BLaER1 (cell line): Measurements from ENCODE around the gene LYST.
"Not testable (repeated sequence)": the region's sequence is repeated elsewhere in the genome, so short reads cannot be mapped to it uniquely, and the experiment has no call there.

Experiments
- H3K27ac ChIP-seq: shearing (Covaris generic); formaldehyde crosslinking; 2 replicates; pipeline ENCODE4 v1.8.1; 2022
- H3K27me3 ChIP-seq: shearing (Covaris generic); formaldehyde crosslinking; 2 replicates; pipeline ENCODE4 v1.8.1; 2022
- H3K36me3 ChIP-seq: shearing (Covaris generic); formaldehyde crosslinking; 2 replicates; pipeline ENCODE4 v1.8.1; 2022
- H3K4me1 ChIP-seq: shearing (Covaris generic); formaldehyde crosslinking; 2 replicates; pipeline ENCODE4 v1.8.1; 2022
- H3K4me2 ChIP-seq: shearing (Covaris generic); formaldehyde crosslinking; 2 replicates; pipeline ENCODE4 v1.8.1; 2022
- H3K4me3 ChIP-seq: shearing (Covaris generic); formaldehyde crosslinking; 2 replicates; pipeline ENCODE4 v1.8.1; 2022
- H3K9ac ChIP-seq: shearing (Covaris generic); formaldehyde crosslinking; 2 replicates; pipeline ENCODE4 v1.8.1; 2022
- H3K9me3 ChIP-seq: shearing (Covaris generic); formaldehyde crosslinking; 2 replicates; pipeline ENCODE4 v1.8.1; 2022
- H4K20me1 ChIP-seq: shearing (Covaris generic); formaldehyde crosslinking; 2 replicates; pipeline ENCODE4 v1.8.1; 2022
- Cebpa-rat ChIP-seq: shearing (Covaris generic); IDR thresholded peaks from 2 replicates; pipeline ENCODE4 v1.8.1; 2022

The LYST gene

DNA sequence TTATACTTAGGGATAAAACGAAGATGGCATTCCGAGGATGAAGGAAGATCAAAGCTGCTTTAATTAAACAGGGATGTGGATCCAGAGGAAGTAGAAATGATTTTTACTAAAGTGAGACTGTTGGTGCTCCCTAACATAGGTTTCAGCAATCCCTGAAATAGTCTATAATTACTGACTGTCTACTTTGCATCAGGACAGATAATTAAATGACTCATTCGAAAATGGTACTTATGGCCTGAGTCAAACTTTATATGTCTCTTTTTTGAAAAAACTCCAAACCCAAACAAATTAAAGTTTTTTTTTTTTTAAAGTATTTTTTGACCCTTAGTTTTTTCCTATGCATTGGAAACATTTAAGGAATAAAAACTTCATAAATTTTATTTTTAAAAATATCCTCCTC, 90.3 kb downstream of the LYST start:
- no peaks in the 10 kb centered on the region; the same call in 1 of the 2 replicates for H3K36me3 ChIP-seq
- H3K9ac ChIP-seq, result no peak overlapping the region
- H3K27me3 ChIP-seq, result no peaks in the 10 kb centered on the region
- peaks cover 6% of the 10 kb centered on the region for H3K4me1 ChIP-seq
- H3K27ac ChIP-seq, result no peak overlapping the region
- H4K20me1 ChIP-seq, result no peaks in the 10 kb centered on the region
- H3K9me3 ChIP-seq, result no peaks in the 10 kb centered on the region
- TF ChIP-seq Cebpa-rat, result no peak
- no peak overlapping the region for H3K4me3 ChIP-seq
- H3K4me2 ChIP-seq, result no peak overlapping the region

DNA sequence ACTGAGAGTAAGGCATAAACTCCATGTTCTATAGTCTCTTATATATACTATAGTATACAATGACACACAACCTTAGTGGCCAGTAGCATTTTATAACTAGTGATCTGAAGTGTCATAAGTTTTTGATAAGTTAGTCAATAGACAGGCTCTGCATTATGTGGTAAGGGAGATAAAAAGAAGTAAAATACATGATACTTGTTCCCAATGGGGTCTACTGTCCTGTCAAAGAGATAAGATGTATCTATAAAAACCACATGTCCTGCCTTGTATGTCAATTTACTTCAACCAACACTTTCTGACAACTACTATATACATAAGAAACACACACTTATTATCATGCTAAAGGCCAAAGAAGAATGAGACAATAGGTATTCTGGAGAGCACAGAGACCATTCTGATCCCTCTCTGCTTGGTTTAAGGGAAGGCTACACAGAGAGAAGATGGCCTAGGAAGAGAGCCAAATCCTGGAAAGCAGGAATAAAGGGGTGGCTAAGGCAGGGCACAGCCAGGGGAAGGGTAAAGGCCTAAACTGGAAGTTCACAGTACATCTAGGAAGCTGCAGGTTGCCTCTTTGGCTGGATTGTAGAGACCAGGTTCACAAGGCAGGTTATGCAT, 91.4 kb downstream of the LYST start:
- H3K36me3 ChIP-seq, result no peaks in the 10 kb centered on the region; the same call in 1 of the 2 replicates
- no peak overlapping the region for H3K4me3 ChIP-seq
- H3K27me3 ChIP-seq, result no peaks in the 10 kb centered on the region
- no peak overlapping the region for H3K9ac ChIP-seq
- peaks cover 6% of the 10 kb centered on the region for H3K4me1 ChIP-seq
- H4K20me1 ChIP-seq, result no peaks in the 10 kb centered on the region
- no peak overlapping the region for H3K4me2 ChIP-seq
- no peak for TF ChIP-seq Cebpa-rat
- no peaks in the 10 kb centered on the region for H3K9me3 ChIP-seq
- no peak overlapping the region for H3K27ac ChIP-seq

DNA sequence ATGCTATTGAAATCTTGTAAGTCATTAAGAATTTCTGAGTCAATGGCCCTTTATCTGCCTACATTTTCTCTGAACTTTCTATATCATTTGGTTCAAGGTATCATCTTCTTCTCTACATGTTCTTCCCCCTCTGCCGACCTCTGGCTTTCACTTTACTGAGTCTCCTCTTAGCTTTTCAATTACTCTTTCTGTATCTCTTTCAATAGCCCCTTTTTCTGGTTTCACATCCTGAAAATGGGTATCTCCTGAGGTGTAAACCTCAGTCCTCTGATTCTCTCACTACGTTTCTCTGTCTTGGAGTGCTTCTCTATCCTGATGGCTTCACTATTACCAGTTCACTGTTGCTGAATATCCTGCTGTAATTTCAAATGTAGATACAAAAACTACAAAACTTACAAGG, 98.9 kb downstream of the LYST start:
- H3K9ac ChIP-seq, result no peak overlapping the region
- H3K36me3 ChIP-seq, result peaks cover 4% of the 10 kb centered on the region; the same call in 1 of the 2 replicates
- no peak for TF ChIP-seq Cebpa-rat
- H3K4me3 ChIP-seq, result no peak overlapping the region
- no peaks in the 10 kb centered on the region for H4K20me1 ChIP-seq
- no peaks in the 10 kb centered on the region for H3K9me3 ChIP-seq
- no peak overlapping the region for H3K4me2 ChIP-seq
- no peak overlapping the region for H3K27ac ChIP-seq
- no peaks in the 10 kb centered on the region for H3K4me1 ChIP-seq
- no peaks in the 10 kb centered on the region for H3K27me3 ChIP-seq

DNA sequence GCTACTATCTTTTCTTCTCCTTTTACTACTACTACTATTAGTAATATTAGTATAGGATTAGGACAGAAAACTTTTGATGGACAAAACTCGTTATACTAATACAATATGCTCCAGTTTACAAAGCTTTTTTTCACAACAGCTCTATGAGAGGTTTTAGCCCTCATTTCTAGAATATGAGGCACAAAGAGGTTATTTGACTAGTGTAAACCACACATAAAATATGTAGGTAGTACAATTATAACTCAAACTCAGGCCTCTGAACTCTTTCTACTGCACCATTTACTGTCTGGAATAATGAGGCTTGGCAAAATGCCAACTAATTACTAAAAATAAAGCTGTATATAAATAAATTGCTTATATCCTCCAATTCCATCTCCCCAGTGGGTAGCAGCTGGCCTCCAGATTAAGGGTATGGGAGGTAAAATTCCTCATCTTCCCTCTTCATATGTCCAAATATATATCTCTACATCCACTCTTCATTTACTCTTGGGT, 99.9 kb downstream of the LYST start:
- Histone ChIP-seq H3K4me1 (no peaks in the 10 kb centered on the region), H3K9ac (no peak overlapping the region)

DNA sequence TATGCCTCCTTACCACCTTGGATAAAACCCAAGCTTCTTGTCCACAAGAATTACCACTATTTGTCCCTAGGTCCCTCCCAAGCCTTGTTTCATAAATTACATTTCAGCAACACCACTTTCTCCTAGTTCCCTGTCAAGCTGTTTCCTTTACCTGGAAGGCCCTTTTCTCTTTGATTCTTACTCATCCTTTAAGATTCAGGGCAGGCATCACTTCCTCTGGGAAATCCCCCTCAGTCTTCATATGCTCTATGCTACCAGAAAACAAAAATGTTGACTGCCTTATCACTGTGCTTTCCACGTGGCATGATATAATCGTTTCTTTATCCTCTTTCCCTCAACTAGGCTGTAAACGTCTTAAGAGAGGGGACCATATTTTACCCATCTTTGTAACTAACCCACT, 102.7 kb downstream of the LYST start:
- Histone ChIP-seq H4K20me1 (no peaks in the 10 kb centered on the region), H3K9ac (no peak overlapping the region), H3K27ac (no peak overlapping the region), H3K9me3 (no peaks in the 10 kb centered on the region), H3K4me3 (no peak overlapping the region), H3K4me2 (no peak overlapping the region), H3K36me3 (peaks cover 7% of the 10 kb centered on the region; the same call in 1 of the 2 replicates), H3K27me3 (no peaks in the 10 kb centered on the region), H3K4me1 (no peaks in the 10 kb centered on the region)
- TF ChIP-seq Cebpa-rat, result no peak

More for the DNA sequence above, 99.9 kb downstream of the LYST start:
- peaks cover 4% of the 10 kb centered on the region; the same call in 1 of the 2 replicates for H3K36me3 ChIP-seq
- no peaks in the 10 kb centered on the region for H4K20me1 ChIP-seq
- no peaks in the 10 kb centered on the region for H3K27me3 ChIP-seq
- no peaks in the 10 kb centered on the region for H3K9me3 ChIP-seq
- no peak overlapping the region for H3K27ac ChIP-seq
- TF ChIP-seq Cebpa-rat, result no peak
- H3K4me3 ChIP-seq, result no peak overlapping the region
- no peak overlapping the region for H3K4me2 ChIP-seq

DNA sequence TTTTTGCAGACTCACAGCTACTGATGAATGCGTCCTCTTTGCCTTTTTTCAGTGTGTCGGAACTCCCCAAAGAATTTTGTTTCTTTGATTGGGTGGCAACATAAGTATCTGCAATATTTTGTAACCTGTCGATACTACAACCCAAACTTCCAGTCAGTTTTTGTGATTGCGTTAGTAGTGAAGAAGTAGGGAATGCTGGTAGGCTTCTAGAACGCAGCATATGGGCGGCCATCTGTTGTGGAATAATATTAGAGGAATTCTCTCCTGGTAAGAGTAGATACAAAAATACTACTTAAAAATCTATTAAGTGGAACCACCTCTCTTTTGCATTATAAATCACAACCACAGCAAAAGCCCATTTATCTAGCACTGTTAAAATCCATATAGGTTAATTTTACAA, 107.4 kb downstream of the LYST start:
- no peak overlapping the region for H3K4me3 ChIP-seq
- H4K20me1 ChIP-seq, result no peaks in the 10 kb centered on the region
- H3K36me3 ChIP-seq, result peaks cover 21% of the 10 kb centered on the region; the same call in 1 of the 2 replicates
- no peak for TF ChIP-seq Cebpa-rat
- H3K4me2 ChIP-seq, result no peak overlapping the region
- no peak overlapping the region for H3K9ac ChIP-seq
- H3K4me1 ChIP-seq, result no peaks in the 10 kb centered on the region
- no peaks in the 10 kb centered on the region for H3K27me3 ChIP-seq
- H3K27ac ChIP-seq, result no peak overlapping the region
- H3K9me3 ChIP-seq, result no peaks in the 10 kb centered on the region

DNA sequence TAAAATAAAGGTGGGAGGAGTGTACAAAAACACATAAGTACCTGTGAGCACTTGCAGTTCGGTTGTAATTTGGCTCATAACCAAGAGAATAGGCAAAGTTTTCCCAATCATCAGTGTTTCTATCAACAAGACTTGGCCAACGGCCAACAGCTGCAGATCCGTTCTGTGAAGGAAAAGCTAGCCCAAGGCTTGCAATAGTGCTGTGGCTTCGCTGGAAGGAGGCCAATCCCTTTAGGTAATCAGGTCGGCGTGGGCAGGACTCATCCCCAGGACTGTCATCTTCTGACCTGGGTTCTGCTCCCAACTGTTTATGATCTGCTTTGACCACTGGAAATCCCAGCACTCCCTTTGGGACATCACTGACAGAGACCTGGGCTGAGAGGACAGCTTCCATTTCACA, 107.8 kb downstream of the LYST start:
- Histone ChIP-seq H3K9ac (no peak overlapping the region), H3K9me3 (no peaks in the 10 kb centered on the region), H3K27ac (no peak overlapping the region), H3K4me2 (no peak overlapping the region), H4K20me1 (no peaks in the 10 kb centered on the region), H3K4me1 (no peaks in the 10 kb centered on the region), H3K36me3 (peaks cover 21% of the 10 kb centered on the region; the same call in 1 of the 2 replicates), H3K4me3 (no peak overlapping the region), H3K27me3 (no peaks in the 10 kb centered on the region)
- no peak for TF ChIP-seq Cebpa-rat

DNA sequence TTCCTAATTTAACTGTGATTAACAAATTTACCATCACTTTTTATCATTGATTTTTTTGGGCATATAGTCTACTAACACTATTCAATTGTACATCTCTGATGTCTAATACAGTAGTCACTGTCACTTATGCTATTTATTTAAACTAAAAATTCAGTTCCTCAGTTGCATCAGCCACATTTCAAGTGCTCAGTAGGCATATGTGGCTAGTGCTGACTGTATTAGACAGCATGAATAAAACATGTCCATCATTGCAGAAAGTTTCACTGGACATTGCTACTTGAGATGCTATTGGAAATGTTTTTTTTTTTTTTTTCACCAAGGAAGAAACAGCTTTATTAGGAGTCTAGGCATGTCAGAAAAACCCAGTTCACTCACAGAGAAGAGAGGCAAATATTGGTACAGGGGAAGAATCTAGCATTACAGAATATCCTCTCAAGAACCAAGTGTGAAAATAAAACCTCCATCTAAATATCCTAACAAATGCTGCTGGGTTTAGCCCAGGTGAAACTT, 109.1 kb downstream of the LYST start:
- no peak overlapping the region for H3K27ac ChIP-seq
- no peaks in the 10 kb centered on the region for H3K9me3 ChIP-seq
- H3K27me3 ChIP-seq, result no peaks in the 10 kb centered on the region
- no peaks in the 10 kb centered on the region for H4K20me1 ChIP-seq
- TF ChIP-seq Cebpa-rat, result no peak
- H3K4me2 ChIP-seq, result no peak overlapping the region
- H3K36me3 ChIP-seq, result peaks cover 16% of the 10 kb centered on the region; the same call in 1 of the 2 replicates
- no peak overlapping the region for H3K4me3 ChIP-seq
- H3K4me1 ChIP-seq, result no peaks in the 10 kb centered on the region
- H3K9ac ChIP-seq, result no peak overlapping the region

DNA sequence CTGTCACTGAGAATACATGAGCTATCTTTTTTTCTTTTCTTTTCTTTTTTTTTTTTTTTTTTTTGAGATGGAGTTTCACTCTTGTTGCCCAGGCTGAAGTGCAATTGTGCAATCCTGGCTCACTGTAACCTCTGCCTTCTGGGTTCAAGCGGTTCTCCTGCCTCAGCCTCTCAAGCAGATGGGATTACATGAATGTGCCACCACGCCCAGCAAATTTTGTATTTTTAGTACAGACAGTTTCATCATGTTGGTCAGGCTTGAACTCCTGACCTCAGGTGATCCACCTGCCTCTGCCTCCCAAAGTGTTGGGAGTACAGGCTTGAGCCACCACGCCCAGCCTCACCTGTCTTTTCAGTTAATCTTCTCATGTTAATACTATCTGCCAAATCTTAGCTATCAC, 112.5 kb downstream of the LYST start:
- not testable (repeated sequence) for H3K4me3 ChIP-seq, H3K9me3 ChIP-seq, H3K4me2 ChIP-seq, H3K9ac ChIP-seq, H3K27me3 ChIP-seq, H3K4me1 ChIP-seq, H4K20me1 ChIP-seq, H3K27ac ChIP-seq
- peaks cover 16% of the 10 kb centered on the region; the same call in 1 of the 2 replicates for H3K36me3 ChIP-seq

DNA sequence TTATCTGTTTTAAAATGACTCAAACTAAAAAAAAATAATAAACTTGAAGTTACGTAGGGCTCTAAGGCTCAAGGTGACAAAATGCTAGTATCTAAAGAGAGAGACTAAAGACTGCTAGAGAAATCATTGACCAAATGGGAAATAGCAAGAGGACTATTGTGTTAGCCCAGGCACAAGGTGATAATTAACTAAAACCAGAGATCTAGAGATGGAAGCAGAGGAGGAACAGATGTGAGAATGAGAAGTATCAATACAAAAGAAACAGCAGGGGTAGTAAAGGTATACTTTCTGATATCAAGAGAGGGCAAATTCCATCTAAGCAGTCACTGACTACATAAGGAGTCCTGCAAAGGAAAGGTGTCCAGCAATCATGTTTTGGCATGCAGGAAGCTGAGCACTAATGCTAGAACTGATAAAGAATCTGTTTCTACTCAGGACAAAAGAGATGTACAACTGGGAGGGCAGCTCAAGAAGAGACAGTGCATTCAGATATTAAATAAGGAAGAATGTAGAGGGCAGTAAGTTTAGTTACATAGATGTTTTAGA, 116.9 kb downstream of the LYST start:
- Histone ChIP-seq H3K9me3 (no peaks in the 10 kb centered on the region), H3K4me3 (no peak overlapping the region), H3K4me2 (no peak overlapping the region), H3K9ac (no peak overlapping the region), H3K27me3 (no peaks in the 10 kb centered on the region), H4K20me1 (no peaks in the 10 kb centered on the region), H3K36me3 (peaks cover 7% of the 10 kb centered on the region), H3K27ac (no peak overlapping the region), H3K4me1 (no peaks in the 10 kb centered on the region)
- TF ChIP-seq Cebpa-rat, result no peak
